Right lung (tissue), 5 donors: Measurements from ENCODE around the gene LXN. TPM values are rescaled to one million over a fixed set of nuclear protein-coding genes. Genes with fewer than 3 reads are reported as not detected.
A peak's percentile ranks its signal among the peaks of the same experiment; 100 is the strongest.

Experiments used
- DNase-seq, 2 donors: peaks; one replicate each; pipeline ENCODE4 v3.0.0-alpha.2; 2013
- polyA plus RNA-seq, 5 donors: library from polyadenylated mRNA; unstranded; fragments of 120-200 nt; gene quantifications; one replicate each; pipeline versions ENCODE4 v1.2.1 to v1.2.3, GENCODE V29; 2013; ENCODE audit warnings: inconsistent platforms in 1 of 5, low replicate concordance in 1 of 5; ENCODE audit not compliant: insufficient read length in 5 of 5, insufficient read depth in 1 of 5

The LXN gene
- polyA plus RNA-seq, 5 donors, result 139 to 267 (median 207) TPM

GRCh38 chr3:158679547-158680000 is 7.1 kb upstream of the LXN start:
- DNase-seq, result no peak

DNA sequence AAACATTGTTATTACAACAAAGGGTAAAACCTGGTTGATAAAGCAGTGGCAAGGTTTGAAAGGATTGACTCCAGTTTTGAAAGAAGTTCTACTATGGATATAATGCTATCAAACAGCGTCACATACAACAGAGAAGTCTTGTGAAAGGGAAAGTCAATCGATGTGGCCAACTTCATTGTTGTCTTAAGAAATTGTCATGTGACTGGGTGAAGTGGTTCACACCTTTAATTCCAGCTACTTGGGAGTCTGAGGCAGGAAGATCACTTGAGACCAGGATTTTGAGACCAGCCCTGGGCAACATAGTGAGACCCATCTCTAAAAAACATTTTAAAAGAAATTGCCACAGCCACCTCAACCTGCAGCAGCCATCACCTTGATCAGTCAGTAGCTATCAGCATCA is 6.2 kb upstream of the LXN start:
- DNase-seq, result no peak

DNA sequence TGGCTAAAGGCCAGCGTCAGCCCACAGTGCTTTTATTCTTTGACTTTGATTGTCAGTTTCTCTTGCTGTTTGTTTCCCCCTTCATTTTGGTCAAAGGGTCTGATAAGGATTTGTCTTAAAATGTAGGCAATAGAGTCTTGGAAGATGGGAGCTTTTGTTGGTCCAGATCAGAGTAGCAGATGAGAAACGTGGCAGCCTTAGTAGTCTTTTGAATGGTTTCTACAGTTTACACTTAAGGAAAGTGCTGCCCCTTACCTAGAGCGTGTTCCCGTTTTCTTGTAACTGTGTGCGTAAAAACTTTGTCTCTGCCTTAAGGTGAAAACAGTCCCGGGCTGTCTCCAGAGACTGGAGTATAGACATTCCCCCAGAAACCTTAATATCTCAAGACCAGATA is 630 bp downstream of the LXN start:
- no peak for DNase-seq

DNA sequence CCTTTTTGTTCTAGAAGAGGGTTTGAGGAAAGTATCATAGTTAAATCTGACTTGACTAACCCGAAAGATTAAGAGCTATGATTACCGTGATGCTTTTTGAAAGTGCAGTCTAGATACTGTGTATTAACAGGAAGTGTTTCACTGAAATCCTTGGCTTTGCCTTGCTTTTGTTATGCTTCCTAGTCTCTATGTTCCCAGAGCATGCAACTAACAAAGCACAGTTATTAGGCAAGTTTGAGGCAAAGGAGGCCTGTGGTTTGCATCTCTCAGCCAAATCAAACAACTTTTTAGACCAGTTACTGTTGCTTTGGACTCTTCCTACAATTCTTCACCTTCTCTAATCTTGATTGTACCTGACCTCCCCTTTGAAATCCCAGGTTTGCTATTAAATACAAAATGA is 3.9 kb downstream of the LXN start:
- no peak for DNase-seq

DNA sequence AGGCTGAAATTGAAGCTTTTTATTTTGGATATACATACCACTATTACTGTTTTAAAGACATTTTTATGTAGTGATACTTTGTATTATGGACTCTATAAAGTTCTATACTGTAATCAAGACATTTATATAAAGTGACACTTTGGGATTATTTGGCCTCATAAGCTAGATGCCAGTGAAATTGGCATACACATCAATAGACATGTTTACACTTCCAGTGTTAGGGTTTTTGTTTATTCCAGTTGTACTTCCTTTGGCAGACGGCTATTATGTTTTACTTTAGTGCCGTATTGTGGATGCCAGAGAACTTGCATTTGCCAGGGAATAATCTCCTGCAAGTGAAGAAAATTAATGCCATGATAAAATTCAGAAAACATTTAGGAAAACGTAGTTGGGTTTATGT is 6.0 kb downstream of the LXN start:
- DNase-seq, result no peak

- no peak for DNase-seq
Measured at GRCh38 chr3:158663832-158664231, 8.6 kb downstream of the LXN start.

GRCh38 chr3:158663246-158663645 is 9.2 kb downstream of the LXN start:
- DNase-seq, result no peak

- no peak for DNase-seq
Measured at GRCh38 chr3:158660711-158661110, 11.7 kb downstream of the LXN start.

- DNase-seq, result peak; percentile 50 to 62
Measured at GRCh38 chr3:158659454-158660237, 12.8 kb downstream of the LXN start.

DNA sequence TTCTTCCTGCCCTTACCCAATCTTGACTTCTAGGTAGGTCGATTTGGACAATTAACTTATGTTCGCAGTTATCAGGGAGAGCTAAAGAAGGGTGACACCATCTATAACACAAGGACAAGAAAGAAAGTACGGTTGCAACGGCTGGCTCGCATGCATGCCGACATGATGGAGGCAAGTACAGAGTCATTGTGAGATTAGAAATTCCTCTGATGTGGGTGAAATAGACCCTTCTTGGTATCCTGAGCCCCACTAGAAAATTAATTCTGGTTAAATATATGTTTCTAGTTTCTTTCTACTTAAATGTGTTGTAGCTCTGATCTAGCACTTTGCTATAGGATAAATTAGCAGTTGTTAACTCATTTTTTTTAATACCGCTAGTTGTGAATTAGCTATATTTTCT is 13.6 kb downstream of the LXN start:
- DNase-seq, result no peak

DNA sequence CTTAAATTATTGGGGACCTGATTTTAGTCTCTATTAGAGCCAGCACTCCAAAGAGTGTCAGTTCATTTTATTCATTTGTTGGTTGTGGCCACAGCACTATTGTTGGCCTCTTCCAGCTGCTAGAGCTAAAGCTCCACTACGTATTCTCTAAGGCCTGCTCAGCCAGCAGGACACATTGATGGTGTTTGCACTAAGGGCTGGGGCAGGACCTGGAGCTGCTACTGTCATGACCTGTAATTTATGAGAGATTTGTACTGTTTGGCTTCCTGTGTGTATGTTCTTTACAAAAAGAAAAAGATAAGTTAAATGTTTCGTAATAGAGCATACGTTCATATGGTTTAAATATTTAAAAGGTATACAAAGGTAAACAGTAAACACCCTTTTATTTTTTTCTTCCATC is 20.0 kb downstream of the LXN start:
- no peak for DNase-seq

DNA sequence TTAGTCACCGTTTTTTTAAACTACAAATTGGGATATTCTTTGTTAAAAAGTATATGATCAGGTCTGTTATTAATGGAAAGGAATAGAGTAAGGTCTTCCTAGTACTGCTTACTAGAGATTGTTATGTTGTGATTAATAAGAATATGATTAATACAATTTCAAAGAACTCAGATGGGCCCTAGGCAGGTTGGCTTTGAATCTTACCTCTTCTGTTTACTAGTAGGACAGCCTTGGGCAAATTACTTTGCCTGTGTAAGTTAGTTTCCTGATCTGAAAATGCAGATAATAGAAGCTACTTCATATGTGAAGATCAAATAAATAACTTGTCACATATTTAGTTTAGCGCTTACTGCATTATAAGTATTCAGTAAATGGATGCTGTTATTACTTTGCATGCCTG is 21.3 kb downstream of the LXN start:
- DNase-seq, result no peak

DNA sequence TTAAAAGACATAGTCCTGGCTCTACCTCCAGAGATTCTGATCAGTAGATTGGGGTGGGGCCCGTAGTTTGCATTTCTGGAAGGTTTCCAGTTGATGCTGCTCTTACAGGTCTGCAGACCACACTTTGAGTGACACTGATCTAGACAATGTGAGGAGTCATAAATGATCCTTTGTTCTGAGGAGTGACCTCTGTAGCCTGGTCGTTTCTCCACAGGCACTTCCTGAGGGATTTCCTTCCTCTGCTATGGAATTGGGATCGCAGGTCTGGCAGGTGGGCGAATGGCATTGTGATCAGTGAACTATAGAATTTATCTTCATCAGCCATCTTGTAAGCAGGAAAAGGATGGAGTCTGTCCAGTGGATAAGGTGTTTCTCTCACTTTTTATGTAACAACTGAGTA is 22.7 kb downstream of the LXN start:
- no peak for DNase-seq

DNA sequence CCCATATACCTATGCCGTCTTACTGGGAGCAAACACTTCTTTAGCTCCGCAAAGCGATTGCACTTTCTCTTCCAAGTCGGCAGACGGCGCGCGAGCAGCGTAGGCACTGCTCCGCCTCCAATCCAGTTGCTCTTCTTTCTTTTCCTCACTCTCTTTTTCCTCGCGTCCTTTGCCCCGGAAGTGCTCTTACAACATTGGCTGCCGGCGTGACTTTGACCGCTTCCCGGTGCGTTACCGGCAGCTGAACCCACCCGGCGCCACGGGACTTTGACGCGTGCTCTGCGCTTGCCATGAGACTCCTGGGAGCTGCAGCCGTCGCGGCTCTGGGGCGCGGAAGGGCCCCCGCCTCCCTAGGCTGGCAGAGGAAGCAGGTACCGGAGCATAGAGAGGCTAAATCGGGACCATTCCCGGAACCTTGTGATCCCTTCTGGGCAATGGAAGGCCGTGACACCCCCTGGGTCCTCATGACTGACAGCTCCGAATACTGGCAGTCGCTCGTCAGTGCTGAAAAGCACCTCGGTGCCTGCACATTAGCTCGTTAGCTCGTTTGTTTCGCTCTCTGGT is 28.0 kb downstream of the LXN start, which contains the start of gene GFM1:
GFM1 (plus strand) TSS at position 183 of the 564 bp plus-strand sequence; CDS start at position 291, 108 bp downstream.
- peak; percentile 89 to 91 for DNase-seq

DNA sequence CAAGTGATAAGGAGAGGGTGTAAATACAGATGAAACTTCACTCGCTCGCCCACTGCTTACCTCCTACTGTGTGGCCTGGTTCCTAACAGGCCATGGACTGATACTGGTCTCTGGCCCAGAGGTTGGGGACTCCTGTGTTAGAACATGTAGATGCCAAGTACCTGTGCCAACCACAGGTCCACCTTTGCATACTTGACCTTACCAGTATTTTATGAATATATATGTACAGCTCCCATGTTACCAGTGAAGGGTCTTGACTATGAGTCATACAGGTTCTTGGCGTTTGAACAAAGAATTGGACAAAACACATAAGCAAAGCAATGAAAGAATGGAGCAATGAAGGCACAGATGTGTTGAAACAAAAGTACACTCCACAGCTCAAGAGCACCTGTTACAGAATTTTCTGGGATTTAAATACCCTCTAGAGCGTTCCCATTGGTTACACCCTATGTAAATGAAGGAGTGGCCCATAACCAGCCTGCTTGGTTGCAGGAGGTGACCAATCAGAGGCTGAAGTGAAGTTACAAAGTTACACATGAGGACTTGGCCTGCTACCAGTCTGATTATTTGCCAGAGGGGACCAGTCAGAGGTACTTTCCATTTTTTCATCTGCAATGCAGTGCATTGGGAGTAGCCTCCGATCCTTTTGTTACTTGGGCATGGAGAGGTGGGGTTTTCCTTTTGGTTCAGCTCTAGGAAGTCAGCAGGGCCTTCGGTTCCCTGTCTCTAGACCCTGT is 29.8 kb downstream of the LXN start:
- DNase-seq, result no peak

DNA sequence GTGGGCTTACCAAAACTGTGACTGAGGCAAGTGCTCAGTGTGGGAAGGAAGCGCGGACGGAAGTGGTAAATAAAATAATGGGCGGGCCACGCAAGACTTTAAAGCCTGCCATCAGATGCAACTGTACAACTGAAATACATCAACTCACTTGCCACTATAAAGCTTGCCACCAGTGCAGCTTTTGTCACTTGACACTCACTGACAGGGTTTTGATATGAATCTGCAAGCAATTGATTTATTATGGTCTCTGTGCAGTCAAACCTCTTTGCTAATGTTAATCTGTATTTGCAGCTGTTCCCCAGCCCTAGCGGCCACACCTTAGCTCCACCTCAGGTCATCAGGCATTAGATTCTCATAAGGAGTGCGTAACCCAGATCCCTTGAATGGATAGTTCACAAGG is 30.4 kb downstream of the LXN start:
- DNase-seq, result no peak

DNA sequence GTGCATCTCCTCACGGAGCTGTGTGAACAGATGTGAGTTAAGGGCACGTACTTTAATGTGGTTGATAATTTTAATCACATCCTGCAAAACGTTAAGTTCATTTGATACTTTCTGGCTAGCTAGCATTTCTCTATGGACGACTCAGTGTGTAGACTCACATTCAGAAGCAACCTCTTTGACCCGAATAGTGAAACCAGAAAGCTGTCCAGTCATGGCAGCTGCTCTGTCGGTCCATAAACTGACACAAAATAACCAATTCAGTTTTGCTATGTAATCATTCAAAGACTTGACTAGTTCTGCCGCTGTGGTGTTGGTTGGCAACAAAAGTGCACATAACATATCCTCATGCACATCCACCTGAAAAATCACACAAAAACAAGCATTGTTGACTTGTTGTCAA is 31.8 kb downstream of the LXN start:
- DNase-seq, result no peak

DNA sequence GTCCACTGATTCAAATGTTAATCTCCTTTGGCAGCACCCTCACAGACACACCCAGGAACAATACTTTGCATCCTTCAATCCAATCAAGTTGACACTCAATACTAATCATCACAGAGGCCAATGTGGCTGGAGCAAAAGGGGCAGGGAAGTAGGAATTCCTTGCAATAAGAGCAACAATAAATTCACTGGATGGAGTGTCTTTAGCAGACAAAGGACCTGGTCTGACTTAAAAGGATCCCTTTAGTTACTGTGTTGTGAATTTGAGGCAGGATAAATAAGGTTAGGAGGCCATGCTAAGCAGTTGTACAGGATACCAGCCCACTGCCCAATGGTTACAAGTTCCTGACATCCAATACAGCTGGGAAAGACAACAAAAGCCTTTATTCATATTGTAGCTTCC is 40.5 kb downstream of the LXN start:
- no peak for DNase-seq

DNA sequence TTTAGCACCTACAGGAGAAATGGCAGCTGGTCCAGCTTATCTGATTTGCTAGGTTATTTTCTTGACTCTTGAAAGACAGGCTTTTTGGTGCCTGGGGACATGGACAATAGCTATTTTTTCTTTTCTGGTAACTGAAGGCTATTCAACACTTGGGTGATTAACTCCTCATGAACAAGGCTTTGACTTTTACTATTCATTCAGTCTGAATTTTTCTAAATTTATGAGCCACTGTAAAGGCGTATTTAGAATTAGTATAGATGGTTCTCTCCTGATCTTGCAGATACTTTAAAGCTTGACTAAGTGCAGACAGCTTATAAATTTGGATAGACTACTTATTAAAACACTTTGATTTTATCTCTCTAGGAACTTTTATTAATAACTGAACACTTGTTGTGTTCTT is 46.6 kb downstream of the LXN start:
- DNase-seq, result no peak

DNA sequence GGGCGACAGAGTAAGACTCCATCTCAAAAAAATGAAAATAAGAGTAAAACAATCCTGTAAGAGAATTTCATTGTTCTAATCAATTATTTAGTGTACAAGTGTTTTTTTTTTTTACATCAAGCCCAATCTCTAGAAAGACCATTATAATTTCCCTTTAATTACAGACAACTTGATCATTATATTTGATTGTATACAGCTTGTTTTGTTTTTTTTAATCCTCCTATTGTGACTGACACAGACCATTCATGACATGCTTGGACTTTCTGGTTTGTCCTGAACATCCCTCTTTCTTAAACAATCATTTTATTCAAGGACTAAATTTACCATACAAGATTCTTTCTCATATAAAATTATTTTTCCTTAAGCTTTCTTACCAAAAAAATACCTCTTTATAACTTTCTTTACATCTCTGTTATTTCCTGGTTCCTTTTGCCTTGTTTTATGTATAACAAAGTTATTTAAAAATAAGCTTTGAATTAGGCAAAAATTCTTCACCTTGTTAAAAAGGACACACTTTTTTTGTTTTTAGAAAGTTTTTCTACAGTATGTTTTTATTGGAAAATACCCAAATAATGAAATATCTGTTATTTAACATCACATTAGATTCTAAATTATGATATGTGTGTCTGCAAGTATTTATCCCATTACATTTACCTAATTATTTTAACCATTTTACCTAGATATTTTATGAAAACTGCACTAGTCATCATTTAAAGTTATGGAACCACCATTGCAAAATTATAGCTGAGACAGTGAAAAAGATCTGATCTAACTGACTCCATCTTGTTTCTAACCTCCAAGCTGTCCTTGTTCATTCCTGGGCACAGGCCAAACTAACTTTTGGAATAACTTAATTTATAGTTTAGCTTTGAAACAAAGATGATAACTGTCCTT is 54.2 kb downstream of the LXN start:
- no peak for DNase-seq
